ENCODE data around the gene HMGA1. TPM values are rescaled to one million over a fixed set of nuclear protein-coding genes. Genes with fewer than 3 reads are reported as not detected.
A peak's percentile ranks its signal among the peaks of the same experiment; 100 is the strongest.

HMGA1 gene
- total and polyA plus RNA-seq, 2 of the 13 experiments (the other 11 are each of a cell fraction or from before 2014, with no cell fraction given): 117 to 145 TPM

GRCh38 chr6:34248198-34248726, 11.6 kb downstream of the HMGA1 start (continued):
- TF ChIP-seq, protein P1, sequence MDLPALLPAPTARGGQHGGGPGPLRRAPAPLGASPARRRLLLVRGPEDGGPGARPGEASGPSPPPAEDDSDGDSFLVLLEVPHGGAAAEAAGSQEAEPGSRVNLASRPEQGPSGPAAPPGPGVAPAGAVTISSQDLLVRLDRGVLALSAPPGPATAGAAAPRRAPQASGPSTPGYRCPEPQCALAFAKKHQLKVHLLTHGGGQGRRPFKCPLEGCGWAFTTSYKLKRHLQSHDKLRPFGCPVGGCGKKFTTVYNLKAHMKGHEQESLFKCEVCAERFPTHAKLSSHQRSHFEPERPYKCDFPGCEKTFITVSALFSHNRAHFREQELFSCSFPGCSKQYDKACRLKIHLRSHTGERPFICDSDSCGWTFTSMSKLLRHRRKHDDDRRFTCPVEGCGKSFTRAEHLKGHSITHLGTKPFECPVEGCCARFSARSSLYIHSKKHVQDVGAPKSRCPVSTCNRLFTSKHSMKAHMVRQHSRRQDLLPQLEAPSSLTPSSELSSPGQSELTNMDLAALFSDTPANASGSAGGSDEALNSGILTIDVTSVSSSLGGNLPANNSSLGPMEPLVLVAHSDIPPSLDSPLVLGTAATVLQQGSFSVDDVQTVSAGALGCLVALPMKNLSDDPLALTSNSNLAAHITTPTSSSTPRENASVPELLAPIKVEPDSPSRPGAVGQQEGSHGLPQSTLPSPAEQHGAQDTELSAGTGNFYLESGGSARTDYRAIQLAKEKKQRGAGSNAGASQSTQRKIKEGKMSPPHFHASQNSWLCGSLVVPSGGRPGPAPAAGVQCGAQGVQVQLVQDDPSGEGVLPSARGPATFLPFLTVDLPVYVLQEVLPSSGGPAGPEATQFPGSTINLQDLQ (CRISPR knock-in tag; IDR thresholded peaks at IDR 0.05): no peak
- TF ChIP-seq, protein P2, sequence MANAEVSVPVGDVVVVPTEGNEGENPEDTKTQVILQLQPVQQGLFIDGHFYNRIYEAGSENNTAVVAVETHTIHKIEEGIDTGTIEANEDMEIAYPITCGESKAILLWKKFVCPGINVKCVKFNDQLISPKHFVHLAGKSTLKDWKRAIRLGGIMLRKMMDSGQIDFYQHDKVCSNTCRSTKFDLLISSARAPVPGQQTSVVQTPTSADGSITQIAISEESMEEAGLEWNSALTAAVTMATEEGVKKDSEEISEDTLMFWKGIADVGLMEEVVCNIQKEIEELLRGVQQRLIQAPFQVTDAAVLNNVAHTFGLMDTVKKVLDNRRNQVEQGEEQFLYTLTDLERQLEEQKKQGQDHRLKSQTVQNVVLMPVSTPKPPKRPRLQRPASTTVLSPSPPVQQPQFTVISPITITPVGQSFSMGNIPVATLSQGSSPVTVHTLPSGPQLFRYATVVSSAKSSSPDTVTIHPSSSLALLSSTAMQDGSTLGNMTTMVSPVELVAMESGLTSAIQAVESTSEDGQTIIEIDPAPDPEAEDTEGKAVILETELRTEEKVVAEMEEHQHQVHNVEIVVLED (CRISPR knock-in tag; IDR thresholded peaks at IDR 0.05; ENCODE audit: borderline replicate concordance): no peak
- TF ChIP-seq ZNF432 (CRISPR knock-in tag; IDR thresholded peaks at IDR 0.05; ENCODE audit: borderline replicate concordance): no peak
- TF ChIP-seq U2AF2 (IDR thresholded peaks at IDR 0.05; ENCODE audit: low read depth, low read length): no peak
- TF ChIP-seq HNRNPLL (IDR thresholded peaks at IDR 0.05; ENCODE audit: low read depth, low read length, poor library complexity, severe bottlenecking): no peak
- TF ChIP-seq ZNF615 (CRISPR knock-in tag; IDR thresholded peaks at IDR 0.05; ENCODE audit: borderline replicate concordance): no peak
- TF ChIP-seq, protein P3, sequence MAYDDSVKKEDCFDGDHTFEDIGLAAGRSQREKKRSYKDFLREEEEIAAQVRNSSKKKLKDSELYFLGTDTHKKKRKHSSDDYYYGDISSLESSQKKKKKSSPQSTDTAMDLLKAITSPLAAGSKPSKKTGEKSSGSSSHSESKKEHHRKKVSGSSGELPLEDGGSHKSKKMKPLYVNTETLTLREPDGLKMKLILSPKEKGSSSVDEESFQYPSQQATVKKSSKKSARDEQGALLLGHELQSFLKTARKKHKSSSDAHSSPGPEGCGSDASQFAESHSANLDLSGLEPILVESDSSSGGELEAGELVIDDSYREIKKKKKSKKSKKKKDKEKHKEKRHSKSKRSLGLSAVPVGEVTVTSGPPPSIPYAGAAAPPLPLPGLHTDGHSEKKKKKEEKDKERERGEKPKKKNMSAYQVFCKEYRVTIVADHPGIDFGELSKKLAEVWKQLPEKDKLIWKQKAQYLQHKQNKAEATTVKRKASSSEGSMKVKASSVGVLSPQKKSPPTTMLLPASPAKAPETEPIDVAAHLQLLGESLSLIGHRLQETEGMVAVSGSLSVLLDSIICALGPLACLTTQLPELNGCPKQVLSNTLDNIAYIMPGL (CRISPR knock-in tag; IDR thresholded peaks at IDR 0.05; ENCODE audit: borderline replicate concordance in 1 of 2, low read depth in 1 of 2): no peak
- TF ChIP-seq ZNF329 (CRISPR knock-in tag; IDR thresholded peaks at IDR 0.05; ENCODE audit: low read depth): no peak
- TF ChIP-seq MIER3 (CRISPR knock-in tag; IDR thresholded peaks at IDR 0.05; ENCODE audit: borderline replicate concordance): no peak
- no peak for TF ChIP-seq ZNF143 (CRISPR knock-in tag; IDR thresholded peaks at IDR 0.05)
- TF ChIP-seq NCOA5 (CRISPR knock-in tag; IDR thresholded peaks at IDR 0.05): no peak
- TF ChIP-seq NFYC (CRISPR knock-in tag; IDR thresholded peaks at IDR 0.05): no peak
- TF ChIP-seq SKI (IDR thresholded peaks at IDR 0.05; ENCODE audit: partially characterized antibody): no peak
- no peak for TF ChIP-seq TBP (CRISPR knock-in tag; IDR thresholded peaks at IDR 0.05)
- TF ChIP-seq ZBTB21 (CRISPR knock-in tag; IDR thresholded peaks at IDR 0.05): no peak
- TF ChIP-seq TIGD3 (CRISPR knock-in tag; IDR thresholded peaks at IDR 0.05; ENCODE audit: borderline replicate concordance): 0 out of 2 replicates have a peak, but pooled peaks have one; percentile 40
- no peak for TF ChIP-seq ZNF776 (CRISPR knock-in tag; IDR thresholded peaks at IDR 0.05)
- TF ChIP-seq ZNF839 (CRISPR knock-in tag; IDR thresholded peaks at IDR 0.05; ENCODE audit: borderline replicate concordance): no peak
- TF ChIP-seq HBP1 (CRISPR knock-in tag; IDR thresholded peaks at IDR 0.05; ENCODE audit: low read depth): no peak
- TF ChIP-seq PRMT3 (CRISPR knock-in tag; IDR thresholded peaks at IDR 0.05; ENCODE audit: borderline replicate concordance, low read depth): no peak
- no peak for TF ChIP-seq ZNF256 (CRISPR knock-in tag; conservative IDR thresholded peaks at IDR 0.05)
- no peak for TF ChIP-seq AKAP8 (CRISPR knock-in tag; IDR thresholded peaks at IDR 0.05)

All from HepG2 (cell line).